ENCODE data around the gene LRRC40.
"Not testable (repeated sequence)": the region's sequence is repeated elsewhere in the genome, so short reads cannot be mapped to it uniquely, and the experiment has no call there.

LRRC40 gene

GRCh38 chr1:70202173-70202758 is 3.1 kb downstream of the LRRC40 start:
- DNase-seq (ENCODE audit: low read depth in 2 of 2), result no peak

- DNase-seq (ENCODE audit: low read depth in 2 of 2), result no peak
Measured at GRCh38 chr1:70200065-70200464, 5.3 kb downstream of the LRRC40 start.

DNA sequence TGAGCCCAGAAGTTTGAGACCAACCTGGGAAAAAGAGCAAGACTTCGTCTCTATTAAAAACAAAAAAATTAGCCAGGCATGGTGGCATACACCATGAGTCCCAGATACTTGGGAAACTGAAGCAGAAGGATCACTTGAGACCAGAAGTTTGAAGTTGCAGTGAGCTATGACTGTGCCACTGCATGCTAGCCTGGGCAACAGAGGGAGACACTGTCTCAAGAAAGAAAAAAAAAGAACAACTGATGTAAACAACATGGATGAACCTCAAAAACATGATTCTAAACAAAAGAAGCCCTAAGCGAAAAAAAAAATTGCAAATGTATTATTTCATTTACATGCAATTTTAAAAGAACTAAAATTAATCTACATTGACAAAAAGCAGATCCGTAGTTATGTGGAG is 9.0 kb downstream of the LRRC40 start:
- DNase-seq (ENCODE audit: low read depth in 2 of 2), result no peak

DNA sequence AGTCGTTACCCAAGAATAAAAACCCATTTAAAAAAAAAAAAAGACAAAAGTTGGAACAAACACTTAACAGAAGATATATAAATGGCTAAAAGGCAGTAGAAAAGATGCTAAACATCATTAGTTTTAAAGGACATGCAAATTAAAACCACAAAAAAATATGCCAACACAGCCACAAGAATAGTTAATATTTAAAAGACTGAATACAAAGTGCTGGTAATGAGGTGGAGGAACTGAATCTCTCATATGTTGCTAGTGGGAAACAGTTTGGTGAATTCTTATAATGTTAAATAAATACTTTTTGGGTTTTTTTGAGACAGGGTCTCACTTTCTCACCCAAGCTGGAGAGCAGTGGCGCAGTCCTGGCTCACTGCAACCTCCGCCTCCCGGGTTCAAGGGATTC is 10.0 kb downstream of the LRRC40 start:
- DNase-seq (ENCODE audit: low read depth in 2 of 2), result no peak

DNA sequence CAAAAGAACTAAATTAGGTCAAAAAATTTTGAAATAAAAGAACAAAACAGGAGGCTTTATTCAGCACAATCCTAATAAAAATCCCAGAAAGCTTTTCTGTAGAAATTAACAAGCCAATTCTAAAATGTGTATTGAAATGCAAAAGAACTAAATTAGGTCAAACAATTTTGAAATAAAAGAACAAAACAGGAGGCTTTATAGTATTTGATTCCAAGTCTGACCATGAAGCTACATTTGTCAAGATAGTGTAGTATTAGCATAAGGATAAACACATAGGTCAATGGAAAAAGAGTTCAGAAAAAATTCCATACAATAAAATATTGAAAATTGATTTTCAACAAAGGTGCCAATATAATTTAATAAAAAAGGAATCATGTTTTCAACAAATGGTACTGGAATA is 10.8 kb downstream of the LRRC40 start:
- DNase-seq (ENCODE audit: low read depth in 2 of 2), result no peak

- not testable (repeated sequence) for DNase-seq (ENCODE audit: low read depth in 2 of 2)
Measured at GRCh38 chr1:70192446-70192845, 12.9 kb downstream of the LRRC40 start.

DNA sequence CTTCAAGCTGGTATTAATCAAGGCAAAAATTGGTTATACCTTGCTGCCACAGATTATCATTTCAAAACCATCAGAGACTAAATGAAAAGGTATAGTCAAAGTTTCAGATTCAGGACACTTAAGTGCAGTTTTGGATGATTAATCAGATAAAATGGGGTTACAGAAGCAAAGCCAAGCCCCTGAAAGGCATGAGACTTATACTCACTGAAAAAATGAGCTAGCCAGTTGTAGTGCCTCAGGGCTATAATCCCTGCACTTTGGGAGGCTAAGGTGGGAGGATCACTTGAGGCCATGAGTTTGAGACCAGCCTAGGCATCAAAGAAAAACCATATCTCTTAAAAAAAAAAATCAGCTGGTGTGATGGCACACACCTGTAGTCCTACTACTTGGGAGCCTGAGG is 15.2 kb downstream of the LRRC40 start:
- no peak for DNase-seq (ENCODE audit: low read depth in 2 of 2)

GRCh38 chr1:70188522-70188921 is 16.9 kb downstream of the LRRC40 start:
- DNase-seq (ENCODE audit: low read depth in 2 of 2), result no peak

DNA sequence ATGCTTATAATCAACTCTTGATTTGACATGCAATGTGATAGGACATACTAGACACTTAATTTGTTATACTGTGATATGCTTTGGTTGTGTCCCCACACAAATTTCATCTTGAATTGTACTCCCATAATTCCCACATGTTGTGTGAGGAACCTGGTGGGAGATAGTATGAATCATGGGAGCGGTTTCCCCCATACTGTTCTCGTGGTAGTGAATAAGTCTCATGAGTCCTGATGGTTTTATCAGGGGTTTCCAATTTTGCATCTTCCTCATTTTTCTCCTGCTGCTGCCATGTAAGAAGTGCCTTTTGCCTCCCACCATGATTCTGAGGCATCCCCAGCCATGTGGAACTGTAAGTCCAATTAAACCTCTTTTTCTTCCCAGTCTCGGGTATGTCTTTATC is 20.2 kb downstream of the LRRC40 start:
- DNase-seq (ENCODE audit: low read depth in 2 of 2), result not testable (repeated sequence)

DNA sequence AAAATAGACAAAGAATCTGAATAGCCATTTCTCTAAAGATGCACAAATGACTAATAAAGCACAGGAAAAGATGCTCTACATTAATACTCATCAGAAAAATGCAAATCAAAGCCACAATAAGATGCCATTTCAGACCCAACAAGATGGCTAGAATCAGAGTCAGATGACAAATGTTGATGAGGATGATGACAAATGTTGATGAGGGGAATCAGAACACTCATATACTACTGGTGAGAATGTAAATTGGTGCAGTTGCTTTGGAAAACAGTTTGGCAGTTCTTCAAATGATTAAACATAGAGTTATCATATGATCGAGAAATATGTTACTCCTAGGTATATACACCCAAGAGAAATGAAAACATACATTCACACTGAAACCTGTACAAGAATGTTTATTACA is 33.9 kb downstream of the LRRC40 start:
- DNase-seq (ENCODE audit: low read depth in 2 of 2), result no peak

GRCh38 chr1:70169018-70169839 is 36.1 kb downstream of the LRRC40 start:
- DNase-seq (ENCODE audit: low read depth in 2 of 2), result no peak

GRCh38 chr1:70168283-70168682 is 37.1 kb downstream of the LRRC40 start:
- DNase-seq (ENCODE audit: low read depth in 2 of 2), result no peak

DNA sequence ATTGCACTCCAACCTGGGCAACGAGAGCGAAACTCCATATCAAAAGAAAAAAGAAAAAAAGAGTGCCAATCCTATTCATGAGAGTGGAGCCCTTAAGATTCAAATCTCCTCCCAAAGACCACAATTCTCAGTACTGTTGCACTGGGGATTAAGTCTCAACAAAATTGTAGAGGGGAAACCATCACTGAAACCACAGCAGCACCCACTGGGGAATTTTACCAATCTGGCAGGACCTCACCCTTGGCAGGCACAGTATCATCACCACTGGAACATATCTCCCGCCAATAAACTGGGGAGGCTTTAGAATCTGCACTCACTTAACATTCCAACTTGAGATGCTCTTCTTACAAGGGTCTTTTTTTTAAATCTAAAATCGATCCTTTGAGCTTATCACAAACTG is 41.0 kb downstream of the LRRC40 start:
- no peak for DNase-seq (ENCODE audit: low read depth in 2 of 2)

GRCh38 chr1:70156529-70157120 is 48.8 kb downstream of the LRRC40 start:
- no peak for DNase-seq (ENCODE audit: low read depth in 2 of 2)

DNA sequence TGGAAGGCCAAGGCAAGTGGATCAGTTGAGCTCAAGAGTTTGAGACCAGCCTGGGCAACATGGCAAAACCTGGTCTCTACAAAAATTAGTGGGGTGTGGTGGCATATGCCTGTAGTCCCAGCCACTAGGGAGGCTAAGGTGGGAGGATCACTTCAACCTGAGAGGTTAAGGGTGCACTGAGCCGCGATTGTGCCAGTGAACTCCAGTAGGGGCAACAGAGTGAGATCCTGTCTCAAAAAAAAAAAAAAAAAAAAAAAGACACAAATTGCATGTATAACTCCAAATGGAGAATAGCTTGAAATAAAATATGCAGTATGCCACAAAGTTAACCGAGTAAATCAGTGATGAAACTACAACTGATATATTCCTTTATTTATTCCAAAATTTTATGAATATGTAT is 51.6 kb downstream of the LRRC40 start:
- DNase-seq (ENCODE audit: low read depth in 2 of 2), result no peak

DNA sequence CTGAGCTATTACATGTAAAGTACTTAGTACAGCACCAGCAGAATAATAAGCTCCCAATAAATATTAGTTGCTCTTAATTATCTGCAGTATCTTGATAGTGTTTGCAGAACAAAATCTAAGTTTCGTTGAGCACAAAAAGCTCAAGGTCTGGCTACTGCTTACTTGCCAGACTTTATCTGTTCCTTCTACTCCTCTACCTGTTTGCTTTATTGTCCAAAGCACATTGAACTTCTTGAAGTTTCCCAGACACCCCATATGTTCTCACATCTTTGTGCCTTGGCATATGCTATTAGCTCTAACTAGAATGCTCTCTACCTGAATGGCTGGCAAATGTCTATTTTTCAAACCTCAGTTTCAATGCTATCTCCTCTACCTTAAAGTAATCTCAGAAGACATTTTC is 54.9 kb downstream of the LRRC40 start:
- no peak for DNase-seq (ENCODE audit: low read depth in 2 of 2)

GRCh38 chr1:70146488-70146887 is 58.9 kb downstream of the LRRC40 start:
- DNase-seq (ENCODE audit: low read depth in 2 of 2), result no peak

DNA sequence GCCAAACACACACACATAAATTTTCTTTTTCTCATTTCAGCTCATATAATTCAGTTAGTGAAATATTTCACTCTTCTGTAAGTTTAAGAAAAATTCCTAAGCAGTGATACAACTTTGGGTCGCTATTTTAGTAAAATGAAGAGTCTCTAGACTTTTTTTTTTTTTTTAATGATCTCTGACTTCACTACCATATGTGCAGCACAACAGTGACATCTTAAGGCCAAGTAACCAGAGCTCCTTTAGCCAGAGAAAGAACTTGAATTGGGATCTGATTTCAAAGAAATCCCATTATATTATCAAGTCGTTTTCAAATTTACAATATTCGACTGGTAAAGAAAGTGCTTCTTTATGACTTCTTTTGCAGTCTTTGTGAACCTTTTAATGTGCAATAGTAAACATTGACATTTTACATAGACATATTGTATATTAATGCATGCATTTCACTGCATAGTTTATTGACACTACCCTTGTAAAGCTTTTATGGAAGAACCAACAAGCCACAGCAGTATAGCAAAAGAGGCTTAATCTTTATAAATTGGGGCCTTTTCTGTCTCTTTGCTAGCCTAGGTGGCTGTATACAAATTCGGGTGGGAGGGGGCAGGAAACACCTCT is 62.2 kb downstream of the LRRC40 start:
- DNase-seq (ENCODE audit: low read depth in 2 of 2), result no peak

GRCh38 chr1:70142075-70142474 is 63.3 kb downstream of the LRRC40 start:
- no peak for DNase-seq (ENCODE audit: low read depth in 2 of 2)

- no peak for DNase-seq (ENCODE audit: low read depth in 2 of 2)
Measured at GRCh38 chr1:70140894-70141293, 64.5 kb downstream of the LRRC40 start.

DNA sequence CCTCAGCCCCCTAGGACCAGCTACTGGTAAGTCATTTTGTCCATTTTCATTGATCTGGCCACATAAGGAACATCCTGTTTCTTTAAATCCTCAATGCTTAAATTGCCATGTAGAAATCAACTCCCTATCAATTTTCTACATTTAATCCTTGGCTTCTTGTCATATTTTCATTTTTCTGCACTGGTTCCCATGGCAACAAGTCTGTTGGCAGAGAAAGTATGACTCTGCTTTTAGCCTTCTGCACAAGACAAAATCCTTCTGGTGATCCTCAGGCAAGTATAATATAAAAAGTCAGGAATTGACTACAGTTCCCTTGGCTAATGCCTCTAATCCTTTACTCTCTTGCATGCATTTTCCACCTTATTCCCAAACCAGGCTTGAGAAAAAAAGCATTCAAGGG is 65.0 kb downstream of the LRRC40 start:
- no peak for DNase-seq (ENCODE audit: low read depth in 2 of 2)

GRCh38 chr1:70134148-70134547 is 71.2 kb downstream of the LRRC40 start:
- no peak for DNase-seq (ENCODE audit: low read depth in 2 of 2)

- DNase-seq (ENCODE audit: low read depth in 2 of 2), result no peak
Measured at GRCh38 chr1:70117046-70117445, 88.3 kb downstream of the LRRC40 start.
